H1 (cell line): ENCODE data around the gene LIFR. TPM values are rescaled to one million over a fixed set of nuclear protein-coding genes. Genes with fewer than 3 reads are reported as not detected.

Experiments
- ASH2L ChIP-seq: fragments of 200-600, 300-600 bp; sonication (generic); IDR thresholded peaks from one replicate; pipeline ENCODE4 v1.7.1; 2017; ENCODE audit warnings: low read length
- CHD7 ChIP-seq: fragments of 300-600 bp; sonication (generic); IDR thresholded peaks from 2 replicates; pipeline ENCODE4 v1.7.1; 2012; ENCODE audit warnings: low read length, moderate library complexity, mild to moderate bottlenecking, inconsistent platforms; ENCODE audit not compliant: insufficient replicate concordance
- KDM5A ChIP-seq: fragments of 200-600 bp; IDR thresholded peaks from 2 replicates; pipeline ENCODE4 v1.7.1; 2012; ENCODE audit warnings: mild to moderate bottlenecking, low read length, inconsistent platforms, mixed read lengths
- RNF2 ChIP-seq: fragments of 200-900, 300-1000 bp; sonication (generic); IDR thresholded peaks from 2 replicates; pipeline ENCODE4 v1.7.1; 2016; ENCODE audit warnings: borderline replicate concordance, low read depth, mild to moderate bottlenecking, antibody characterized with exemption, low read length; ENCODE audit not compliant: poor library complexity, severe bottlenecking; ENCODE audit errors: missing control alignments
- SIX5 ChIP-seq: IDR thresholded peaks from 2 replicates; pipeline ENCODE4 v1.6.1; 2011; ENCODE audit warnings: mild to moderate bottlenecking, low read depth, low read length
- SUZ12 ChIP-seq: fragments of 200-600 bp; sonication (generic); IDR thresholded peaks from 2 replicates; pipeline ENCODE4 v1.6.1; 2012; ENCODE audit warnings: mild to moderate bottlenecking, inconsistent platforms, low read length, moderate library complexity, mixed read lengths
- TAF7 ChIP-seq: optimal IDR thresholded peaks from 2 replicates; pipeline ENCODE3; 2011; ENCODE audit warnings: low read depth, mild to moderate bottlenecking, inconsistent platforms, low read length, moderate library complexity, borderline replicate concordance
- polyA plus RNA-seq, 7 experiments: library from polyadenylated mRNA; depleted of rRNA in 3 of 7; stranded (reverse) in 5 of 7; unstranded in 2 of 7; fragments of >200 nt in 5 of 7; fragments of 200-250 nt in 2 of 7; gene quantifications; 1 replicate in 5 of 7; 2 replicates in 1 of 7; 4 replicates in 1 of 7; pipeline versions ENCODE4 v1.2.1 to v1.2.3, GENCODE V29; 2011 to 2013; ENCODE audit warnings: missing spikeins in 2 of 7, mixed read lengths in 2 of 7
- total RNA-seq: library from RNA; stranded (reverse); fragmentation: NEBNext Ultra II Directional; extraction: Animal tissue kit (Norgen Biotek cat#: 25700); gene quantifications from 2 replicates; pipeline ENCODE4 v1.2.1, GENCODE V29; 2021

LIFR gene
- total and polyA plus RNA-seq, 2 of the 8 experiments (the other 6 are each of a cell fraction or from before 2014, with no cell fraction given) = 2.0 to 18.9 TPM

DNA sequence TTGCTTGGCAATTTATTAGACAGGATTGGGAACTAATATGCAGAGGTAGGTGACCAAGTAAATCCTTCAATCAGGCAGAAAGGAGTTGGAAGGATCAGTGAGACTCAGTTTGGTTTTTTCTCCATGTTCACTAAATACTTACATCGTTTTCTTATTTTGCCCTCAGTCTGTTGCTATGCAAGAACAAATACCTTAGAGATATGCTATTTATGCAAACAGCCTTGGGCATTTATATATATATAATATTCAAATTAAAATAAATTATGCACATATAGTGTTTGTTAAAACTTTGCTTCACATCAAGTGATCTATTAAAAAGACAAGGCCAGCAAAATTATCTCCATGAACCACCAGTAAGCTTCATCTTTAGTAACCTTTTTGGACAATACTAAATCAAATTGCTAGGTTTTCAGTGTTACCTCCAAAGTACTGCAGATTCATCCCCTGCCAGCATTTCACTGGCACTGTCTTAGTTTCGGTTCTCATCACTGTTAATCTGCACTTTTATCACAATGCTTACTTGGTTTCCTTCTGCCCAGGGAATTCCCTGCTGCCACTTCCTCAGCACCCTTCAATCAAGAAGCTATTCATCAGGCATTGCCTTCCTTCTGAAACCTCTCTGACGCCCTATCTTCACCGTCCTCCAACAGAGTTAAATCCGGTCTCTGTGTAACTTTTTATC lies 26.0 kb upstream of the LIFR start (continued):
- no peak for TF ChIP-seq CHD7
- no peak for TF ChIP-seq ASH2L
- TF ChIP-seq SIX5 = no peak
- TF ChIP-seq TAF7 = no peak
- TF ChIP-seq KDM5A = no peak
- no peak for TF ChIP-seq SUZ12
- no peak for TF ChIP-seq RNF2
